Measurements from ENCODE around the gene BCL3.
A peak's percentile ranks its signal among the peaks of the same experiment; 100 is the strongest.

BCL3 gene

GRCh38 chr19:44795398-44795987, 47.0 kb downstream of the BCL3 start:
- DNase-seq: no peak

DNA sequence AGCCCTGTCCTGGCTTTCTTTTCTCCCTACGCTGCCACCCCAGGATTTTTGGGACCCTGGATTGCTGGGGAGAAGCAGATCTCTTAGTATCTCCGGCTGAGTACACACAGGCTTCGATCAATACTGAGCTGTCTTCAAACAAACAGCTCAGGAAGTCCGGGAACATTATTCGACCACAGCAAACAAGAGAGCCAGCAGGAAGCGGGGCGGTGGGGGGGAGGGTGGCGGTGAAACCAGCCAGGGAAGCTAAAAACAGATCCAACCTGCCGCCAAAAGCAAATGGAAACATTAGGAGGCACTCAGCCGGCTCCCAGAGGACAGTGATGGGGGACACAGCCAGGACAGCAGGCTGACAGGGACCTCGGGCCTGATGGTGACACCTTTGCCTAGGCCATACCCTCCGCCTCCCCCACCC, 48.2 kb downstream of the BCL3 start:
- DNase-seq: peak; percentile 56

GRCh38 chr19:44799627-44800346, 51.3 kb downstream of the BCL3 start:
- DNase-seq: no peak

DNA sequence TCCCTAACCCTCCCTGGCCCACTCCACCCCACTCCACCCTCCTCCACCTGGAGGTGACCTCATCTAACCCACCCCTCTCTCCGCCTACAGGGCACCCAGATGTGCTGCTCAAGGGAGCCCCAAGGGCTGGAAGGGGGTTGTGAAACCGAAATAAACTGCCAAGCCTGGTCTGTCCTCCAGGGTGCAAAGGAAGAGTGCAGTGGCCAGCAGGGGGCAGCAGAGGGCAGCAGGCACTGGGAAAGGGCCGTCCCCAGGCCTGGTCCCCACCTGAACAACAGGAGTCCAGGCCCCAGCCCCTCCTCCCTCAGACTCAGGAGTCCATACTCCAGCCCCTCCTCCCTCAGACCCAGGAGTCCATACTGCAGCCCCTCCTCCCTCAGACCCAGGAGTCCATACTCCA, 52.0 kb downstream of the BCL3 start:
- DNase-seq: peak; percentile 92

GRCh38 chr19:44803442-44804428, 55.2 kb downstream of the BCL3 start:
- DNase-seq: peak; percentile 19

GRCh38 chr19:44806291-44806690, 57.8 kb downstream of the BCL3 start:
- DNase-seq: no peak

- DNase-seq: no peak
Measured at GRCh38 chr19:44807162-44807561, 58.7 kb downstream of the BCL3 start.

GRCh38 chr19:44807652-44808462, 59.3 kb downstream of the BCL3 start:
- DNase-seq: peak; percentile 29

- DNase-seq: peak; percentile 61
Measured at GRCh38 chr19:44808463-44809371, 60.2 kb downstream of the BCL3 start, which contains the start of gene BCAM. BCAM (plus strand) TSS chr19:44809103; CDS start chr19:44809125, 22 bp downstream.
